Fibroblast of villous mesenchyme (primary cell): ENCODE measurements around the gene CYP3A5. TPM values are rescaled to one million over a fixed set of nuclear protein-coding genes. Genes with fewer than 3 reads are reported as not detected.
"Not testable (repeated sequence)": the region's sequence is repeated elsewhere in the genome, so short reads cannot be mapped to it uniquely, and the experiment has no call there.

Source experiments
- DNase-seq: peaks from one replicate; pipeline ENCODE4 v3.0.0-alpha.2; 2010; ENCODE audit warnings: low read depth
- H3K4me3 ChIP-seq: 2 replicates; pipeline ENCODE4 v1.5.1; 2011; ENCODE audit warnings: low read depth, mild to moderate bottlenecking, low read length
- total RNA-seq: library from RNA; depleted of rRNA; stranded (reverse); fragments of >200 nt; gene quantifications from 2 replicates; pipeline ENCODE4 v1.2.3, GENCODE V29; 2012
- TF ChIP-seq, protein P1 (sequence below): IDR thresholded peaks from 2 replicates; pipeline ENCODE4 v1.5.1; 2012; ENCODE audit warnings: low read depth, mild to moderate bottlenecking, low read length; ENCODE audit not compliant: insufficient read depth

CYP3A5 gene
- total RNA-seq, 1 donor, result 0.43 TPM

GRCh38 chr7:99668541-99668940 is 11.3 kb downstream of the CYP3A5 start:
- no peak for DNase-seq
- no peak overlapping the region for H3K4me3 ChIP-seq
- TF ChIP-seq, protein P1, sequence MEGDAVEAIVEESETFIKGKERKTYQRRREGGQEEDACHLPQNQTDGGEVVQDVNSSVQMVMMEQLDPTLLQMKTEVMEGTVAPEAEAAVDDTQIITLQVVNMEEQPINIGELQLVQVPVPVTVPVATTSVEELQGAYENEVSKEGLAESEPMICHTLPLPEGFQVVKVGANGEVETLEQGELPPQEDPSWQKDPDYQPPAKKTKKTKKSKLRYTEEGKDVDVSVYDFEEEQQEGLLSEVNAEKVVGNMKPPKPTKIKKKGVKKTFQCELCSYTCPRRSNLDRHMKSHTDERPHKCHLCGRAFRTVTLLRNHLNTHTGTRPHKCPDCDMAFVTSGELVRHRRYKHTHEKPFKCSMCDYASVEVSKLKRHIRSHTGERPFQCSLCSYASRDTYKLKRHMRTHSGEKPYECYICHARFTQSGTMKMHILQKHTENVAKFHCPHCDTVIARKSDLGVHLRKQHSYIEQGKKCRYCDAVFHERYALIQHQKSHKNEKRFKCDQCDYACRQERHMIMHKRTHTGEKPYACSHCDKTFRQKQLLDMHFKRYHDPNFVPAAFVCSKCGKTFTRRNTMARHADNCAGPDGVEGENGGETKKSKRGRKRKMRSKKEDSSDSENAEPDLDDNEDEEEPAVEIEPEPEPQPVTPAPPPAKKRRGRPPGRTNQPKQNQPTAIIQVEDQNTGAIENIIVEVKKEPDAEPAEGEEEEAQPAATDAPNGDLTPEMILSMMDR, result no peak

- H3K4me3 ChIP-seq, result no peak overlapping the region
- no peak for DNase-seq
- TF ChIP-seq, protein P1, result no peak
Measured at GRCh38 chr7:99667179-99667578, 12.6 kb downstream of the CYP3A5 start.

- DNase-seq, result no peak
- H3K4me3 ChIP-seq, result no peak overlapping the region
- TF ChIP-seq, protein P1, result no peak
Measured at GRCh38 chr7:99666013-99666395, 13.8 kb downstream of the CYP3A5 start.

DNA sequence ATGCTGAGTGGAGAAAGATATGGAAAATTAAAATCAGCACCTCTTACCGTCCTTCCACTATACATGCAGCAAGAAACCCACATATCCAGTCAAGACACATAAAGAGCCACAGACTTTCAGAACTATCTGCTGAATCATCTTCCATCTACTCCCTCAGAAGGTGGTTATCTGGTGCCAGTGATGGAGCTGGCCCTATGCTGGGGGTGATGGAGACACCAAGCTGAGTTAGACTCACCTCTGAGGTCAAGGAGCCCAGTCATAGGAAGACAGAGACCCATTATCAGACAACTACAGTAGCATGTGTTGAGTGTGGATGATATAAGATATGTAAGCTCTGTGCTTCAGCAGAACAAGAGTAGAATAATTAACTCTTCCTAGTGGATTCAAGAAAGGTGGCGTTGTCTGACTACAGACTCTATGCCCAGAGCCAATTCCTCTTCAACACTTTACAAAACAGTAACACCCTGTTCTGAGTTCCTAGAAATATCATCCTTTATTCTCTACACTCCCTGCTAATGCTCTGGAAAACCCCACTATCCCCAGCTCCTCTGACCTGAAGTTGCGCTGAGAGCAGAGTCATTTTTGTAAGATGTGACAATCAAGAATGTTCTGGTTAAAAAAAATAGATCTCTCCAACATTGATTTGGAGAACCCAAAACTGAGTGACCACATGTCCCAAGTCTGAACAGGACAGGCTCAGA is 14.3 kb downstream of the CYP3A5 start:
- TF ChIP-seq, protein P1, result no peak
- no peak for DNase-seq
- H3K4me3 ChIP-seq, result no peak overlapping the region

DNA sequence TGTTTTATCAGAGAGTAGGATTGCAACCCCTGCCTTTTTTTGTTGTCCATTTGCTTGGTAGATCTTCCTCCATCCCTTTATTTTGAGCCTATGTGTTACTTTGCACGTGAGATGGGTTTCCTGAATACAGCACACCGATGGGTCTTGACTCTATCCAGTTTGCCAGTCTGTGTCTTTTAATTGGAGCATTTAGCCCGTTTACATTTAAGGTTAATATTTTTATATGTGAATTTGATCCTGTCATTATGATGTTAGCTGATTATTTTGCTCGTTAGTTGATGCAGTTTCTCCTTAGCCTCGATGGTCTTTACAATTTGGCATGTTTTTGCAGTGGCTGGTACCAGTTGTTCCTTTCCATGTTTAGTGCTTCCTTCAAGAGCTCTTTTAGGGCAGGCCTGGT is 21.9 kb downstream of the CYP3A5 start:
- not testable (repeated sequence) for H3K4me3 ChIP-seq, DNase-seq

DNA sequence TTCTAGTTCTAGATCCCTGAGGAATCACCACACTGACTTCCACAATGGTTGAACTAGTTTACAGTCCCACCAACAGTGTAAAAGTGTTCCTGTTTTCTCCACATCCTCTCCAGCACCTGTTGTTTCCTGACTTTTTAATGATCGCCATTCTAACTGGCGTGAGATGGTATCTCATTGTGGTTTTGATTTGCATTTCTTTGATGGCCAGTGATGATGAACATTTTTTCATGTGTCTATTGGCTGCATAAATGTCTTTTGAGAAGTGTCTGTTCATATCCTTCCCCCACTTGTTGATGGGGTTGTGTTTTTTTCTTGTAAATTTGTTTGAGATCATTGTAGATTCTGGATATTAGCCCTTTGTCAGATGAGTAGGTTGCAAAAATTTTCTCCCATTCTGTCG is 25.2 kb downstream of the CYP3A5 start:
- DNase-seq, H3K4me3 ChIP-seq: not testable (repeated sequence)

DNA sequence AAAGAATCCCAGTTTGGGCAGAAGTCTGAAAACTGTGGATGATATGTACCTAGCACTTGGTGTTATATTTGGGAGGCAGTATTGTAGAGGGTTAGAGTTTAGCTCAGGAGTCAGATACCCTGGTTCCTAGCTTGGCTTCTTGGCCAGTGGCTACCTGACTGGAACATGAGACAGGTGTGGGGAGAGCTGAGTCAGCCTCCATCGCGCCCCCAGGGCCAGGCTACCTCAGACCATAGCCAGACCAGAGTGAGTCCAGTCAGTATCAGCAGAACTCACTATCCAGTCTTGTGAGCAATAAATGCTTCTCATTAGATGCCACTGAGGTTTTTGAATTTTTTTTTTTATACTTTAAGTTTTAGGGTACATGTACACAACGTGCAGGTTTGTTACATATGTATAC is 26.0 kb downstream of the CYP3A5 start:
- TF ChIP-seq, protein P1, result no peak

GRCh38 chr7:99653269-99653668 is 26.5 kb downstream of the CYP3A5 start:
- DNase-seq, result not testable (repeated sequence)

More for the DNA sequence above, 26.0 kb downstream of the CYP3A5 start:
- no peak for DNase-seq
- no peak overlapping the region for H3K4me3 ChIP-seq

More at GRCh38 chr7:99653269-99653668, 26.5 kb downstream of the CYP3A5 start:
- not testable (repeated sequence) for H3K4me3 ChIP-seq
